ENCODE data around the gene PEAK3.

PEAK3 gene
- total RNA-seq, result 0.39 to 0.46 reads per million in 2 donors

GRCh38 chr19:2282062-2282861, at the start of gene PEAK3:
TSS of gene PEAK3 (minus strand) at chr19:2282175. CDS start at chr19:2280931, 1,244 bp downstream.
- no peak for DNase-seq

GRCh38 chr19:2330632-2331284, 48.8 kb upstream of the PEAK3 start:
- DNase-seq, result no peak

- DNase-seq, result no peak
Measured at GRCh38 chr19:2330255-2330631, 48.3 kb upstream of the PEAK3 start.

DNA sequence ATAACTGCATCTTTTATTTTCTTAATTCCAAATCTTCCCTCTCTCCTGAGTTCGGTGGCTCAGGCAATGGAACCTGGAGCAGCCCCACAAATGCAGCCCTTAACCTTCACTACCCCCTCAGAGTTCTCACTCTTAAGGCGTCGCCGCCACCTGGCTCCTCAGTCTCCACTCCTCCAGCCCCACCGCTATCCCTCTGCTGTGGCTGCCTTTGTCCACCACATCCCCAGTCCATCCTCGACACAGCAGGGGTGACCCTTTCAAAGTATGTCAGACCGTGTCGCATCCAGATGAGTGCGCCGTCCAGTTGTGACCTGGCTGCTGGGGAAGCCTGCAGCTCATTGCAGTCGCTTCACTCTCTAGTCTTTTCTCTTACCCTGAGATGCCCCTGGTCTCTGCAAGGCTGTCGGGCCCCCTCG, 47.5 kb upstream of the PEAK3 start:
- no peak for DNase-seq

GRCh38 chr19:2329149-2329478, 47.1 kb upstream of the PEAK3 start:
- DNase-seq, result no peak

DNA sequence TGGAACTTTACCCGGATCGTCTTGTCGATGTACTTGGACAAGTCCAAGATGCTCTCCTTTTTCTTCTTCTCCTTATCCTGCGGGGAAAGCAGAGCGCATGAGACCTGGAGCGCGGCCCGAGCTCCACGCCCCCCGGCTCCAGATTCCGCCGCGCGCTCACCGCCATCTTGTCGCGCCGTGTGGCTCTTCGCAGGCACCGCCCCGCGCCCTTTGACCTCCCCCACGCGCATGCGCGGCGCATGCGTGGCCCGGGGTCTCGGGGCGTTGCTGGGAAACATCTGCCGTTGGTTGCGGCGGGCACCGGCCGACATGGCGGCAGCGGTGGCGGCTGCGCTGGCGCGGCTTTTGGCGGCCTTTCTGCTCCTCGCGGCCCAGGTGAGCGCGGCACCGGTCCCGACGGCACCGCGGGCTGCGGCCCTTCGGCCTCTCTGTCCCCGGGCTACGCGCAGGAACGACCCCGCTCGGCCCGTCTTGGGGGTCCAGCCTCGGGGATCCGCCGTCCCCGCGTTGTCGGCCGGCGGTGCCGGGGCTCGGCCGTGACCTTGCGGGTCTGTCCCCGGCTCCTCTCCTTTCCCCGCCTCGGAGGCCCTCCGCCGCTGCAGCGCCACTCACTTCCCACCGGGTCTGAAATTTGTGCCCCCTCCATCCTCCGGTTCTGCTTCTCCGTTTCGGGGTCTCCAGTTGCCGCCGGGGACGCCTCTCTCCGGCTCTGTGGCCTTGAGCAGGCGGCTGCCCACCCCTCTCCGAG, 46.6 kb upstream of the PEAK3 start, which contains the start of the genes LSM7 and SPPL2B:
Gene LSM7 (minus strand): TSS at position 186 of the 748 bp plus-strand sequence. CDS start 20 bp downstream, at position 166.
Gene SPPL2B (plus strand): TSS at position 284 of the 748 bp plus-strand sequence. CDS start 26 bp downstream, at position 310.
- peak; percentile 91 for DNase-seq

- DNase-seq, result no peak
Measured at GRCh38 chr19:2327773-2328400, 45.9 kb upstream of the PEAK3 start.

DNA sequence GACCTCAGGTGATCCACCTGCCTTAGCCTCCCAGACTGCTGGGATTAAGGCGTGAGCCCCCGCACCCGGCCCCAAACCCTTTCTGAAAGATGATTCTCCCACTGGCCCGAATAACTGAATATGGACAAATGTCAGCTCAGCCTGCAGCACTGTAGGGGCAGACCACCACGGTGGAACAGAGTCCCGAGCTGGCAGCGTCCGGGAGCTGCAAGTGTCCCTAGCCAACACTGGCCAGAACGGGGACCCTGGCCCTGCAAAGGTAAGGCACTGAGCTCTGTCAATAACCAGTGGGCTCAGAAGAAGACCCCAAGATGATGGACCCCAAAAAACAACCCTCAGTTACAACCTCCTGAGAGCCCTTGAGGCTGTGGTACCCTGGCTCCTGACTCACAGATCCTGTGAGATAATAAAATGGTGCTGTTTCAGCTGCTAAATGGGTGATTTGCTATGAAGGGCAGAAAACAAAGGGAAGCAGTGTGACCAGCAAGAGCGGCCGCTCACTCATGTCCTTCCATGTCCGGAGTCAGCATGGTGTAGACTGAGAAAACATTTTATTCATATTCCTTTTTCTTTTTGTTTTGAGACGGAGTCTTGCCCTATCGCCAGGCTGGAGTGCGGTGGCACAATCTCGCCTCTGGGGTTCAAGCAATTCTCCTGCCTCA, 44.9 kb upstream of the PEAK3 start:
- DNase-seq, result no peak

GRCh38 chr19:2325281-2326046, 43.5 kb upstream of the PEAK3 start:
- no peak for DNase-seq

- no peak for DNase-seq
Measured at GRCh38 chr19:2324220-2324948, 42.4 kb upstream of the PEAK3 start.

DNA sequence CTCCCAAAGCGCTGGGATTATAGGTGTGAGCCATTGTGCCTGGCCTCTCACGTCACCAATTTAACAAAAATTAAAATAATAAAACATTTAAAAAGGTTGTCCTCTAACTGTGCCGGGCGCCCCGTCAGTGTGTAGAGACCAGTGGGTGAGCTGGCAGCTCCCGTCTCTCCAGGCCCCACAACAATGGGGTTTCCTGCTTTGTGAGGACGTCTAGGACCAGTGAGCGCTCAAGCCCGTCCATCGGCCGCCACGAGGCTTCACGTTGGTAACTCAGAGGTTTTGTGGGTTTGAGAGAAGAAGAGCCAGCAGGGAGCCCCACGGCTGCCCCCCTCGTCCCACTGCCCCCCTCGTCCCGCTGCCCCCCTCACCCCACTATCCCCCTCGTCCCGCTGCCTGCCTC, 41.7 kb upstream of the PEAK3 start:
- no peak for DNase-seq

GRCh38 chr19:2321565-2322283, 39.7 kb upstream of the PEAK3 start:
- DNase-seq, result no peak

DNA sequence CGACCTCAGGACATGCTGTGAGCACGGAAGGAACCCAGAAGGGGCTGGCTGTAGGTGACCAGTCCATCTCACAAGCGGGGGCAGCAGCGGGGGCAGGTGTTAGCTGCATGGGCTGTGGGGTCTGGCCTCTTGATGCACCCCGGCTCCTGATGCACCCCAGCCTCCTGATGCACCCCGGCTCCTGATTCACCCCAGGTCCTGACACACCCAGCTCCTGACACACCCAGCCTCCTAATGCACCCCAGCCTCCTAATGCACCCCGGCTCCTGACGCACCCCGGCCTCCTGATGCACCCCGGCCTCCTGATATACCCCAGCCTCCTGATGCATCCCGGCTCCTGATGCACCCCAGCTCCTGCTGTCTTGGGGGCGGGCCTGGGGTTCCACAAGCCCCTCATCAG, 39.0 kb upstream of the PEAK3 start:
- DNase-seq, result no peak

DNA sequence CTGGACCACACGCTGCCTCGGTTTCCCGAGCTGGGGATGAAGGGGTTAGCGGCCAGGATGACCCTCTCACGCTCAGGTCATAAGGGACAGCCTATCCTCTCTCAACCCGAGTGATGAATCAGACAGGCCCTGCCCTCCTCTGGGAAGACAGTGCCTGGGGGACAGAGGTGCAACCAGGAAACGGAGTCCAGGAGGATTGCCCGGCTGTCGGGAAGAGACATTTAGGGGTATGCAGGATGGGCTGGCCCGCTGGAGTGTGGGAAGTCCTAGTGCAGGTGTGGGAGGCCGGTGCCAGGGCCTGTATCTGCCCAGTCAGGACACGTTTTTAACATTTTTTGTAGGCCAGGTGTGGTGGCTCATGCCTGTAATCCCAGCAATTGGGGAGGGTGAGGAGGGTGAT, 38.1 kb upstream of the PEAK3 start:
- no peak for DNase-seq

GRCh38 chr19:2319551-2319950, 37.6 kb upstream of the PEAK3 start:
- no peak for DNase-seq

DNA sequence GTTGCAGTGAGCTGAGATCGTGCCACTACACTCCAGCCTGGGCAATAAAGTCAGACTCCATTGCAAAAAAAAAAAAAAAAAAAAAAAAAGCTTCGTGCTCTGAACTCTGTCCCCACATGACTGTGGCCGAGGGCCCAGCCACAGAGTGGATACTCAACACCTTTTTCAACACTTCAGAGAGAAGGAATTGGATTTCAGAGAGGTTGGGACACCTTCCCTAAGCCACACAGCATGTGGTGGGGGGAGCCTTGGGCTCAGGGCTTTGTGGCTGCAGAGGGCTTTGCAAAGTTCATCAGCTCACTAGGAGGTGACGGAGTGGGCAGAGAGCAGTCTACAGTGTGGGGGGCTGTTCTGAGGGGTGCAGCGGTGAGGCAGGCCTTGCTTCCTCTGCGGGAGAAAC, 36.9 kb upstream of the PEAK3 start:
- DNase-seq, result no peak

- no peak for DNase-seq
Measured at GRCh38 chr19:2317756-2318155, 35.8 kb upstream of the PEAK3 start.

DNA sequence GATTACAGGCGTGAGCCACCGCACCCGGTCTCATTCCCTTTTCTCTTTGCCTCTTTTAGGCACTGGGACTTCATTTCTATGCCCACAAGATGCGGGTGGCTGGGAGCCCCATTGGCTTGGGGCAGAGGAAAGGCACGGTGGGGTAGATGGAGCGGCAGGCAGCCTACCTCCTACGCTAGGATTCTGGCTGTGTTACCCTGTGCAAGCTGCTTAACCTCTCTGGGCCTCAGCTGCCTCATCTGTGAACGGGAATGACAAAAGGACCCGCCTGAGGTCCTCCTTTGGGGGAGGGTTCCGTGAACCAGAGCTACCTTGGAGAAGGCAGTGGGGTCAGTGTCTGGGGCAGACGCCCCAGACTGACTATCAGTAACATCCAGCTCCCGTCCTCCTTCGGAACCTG, 35.3 kb upstream of the PEAK3 start:
- no peak for DNase-seq

GRCh38 chr19:2315818-2316353, 33.9 kb upstream of the PEAK3 start:
- DNase-seq, result no peak
